GM21526 (cell line): Measurements from ENCODE around the gene SLC6A15.

ENCODE experiments used
- ATAC-seq: cut with Tn5 transposase; IDR thresholded peaks from one replicate; pipeline ENCODE4 v1.9.1; 2021; ENCODE audit warnings: moderate library complexity; ENCODE audit not compliant: unreplicated experiment, low FRiP score

The SLC6A15 gene

DNA sequence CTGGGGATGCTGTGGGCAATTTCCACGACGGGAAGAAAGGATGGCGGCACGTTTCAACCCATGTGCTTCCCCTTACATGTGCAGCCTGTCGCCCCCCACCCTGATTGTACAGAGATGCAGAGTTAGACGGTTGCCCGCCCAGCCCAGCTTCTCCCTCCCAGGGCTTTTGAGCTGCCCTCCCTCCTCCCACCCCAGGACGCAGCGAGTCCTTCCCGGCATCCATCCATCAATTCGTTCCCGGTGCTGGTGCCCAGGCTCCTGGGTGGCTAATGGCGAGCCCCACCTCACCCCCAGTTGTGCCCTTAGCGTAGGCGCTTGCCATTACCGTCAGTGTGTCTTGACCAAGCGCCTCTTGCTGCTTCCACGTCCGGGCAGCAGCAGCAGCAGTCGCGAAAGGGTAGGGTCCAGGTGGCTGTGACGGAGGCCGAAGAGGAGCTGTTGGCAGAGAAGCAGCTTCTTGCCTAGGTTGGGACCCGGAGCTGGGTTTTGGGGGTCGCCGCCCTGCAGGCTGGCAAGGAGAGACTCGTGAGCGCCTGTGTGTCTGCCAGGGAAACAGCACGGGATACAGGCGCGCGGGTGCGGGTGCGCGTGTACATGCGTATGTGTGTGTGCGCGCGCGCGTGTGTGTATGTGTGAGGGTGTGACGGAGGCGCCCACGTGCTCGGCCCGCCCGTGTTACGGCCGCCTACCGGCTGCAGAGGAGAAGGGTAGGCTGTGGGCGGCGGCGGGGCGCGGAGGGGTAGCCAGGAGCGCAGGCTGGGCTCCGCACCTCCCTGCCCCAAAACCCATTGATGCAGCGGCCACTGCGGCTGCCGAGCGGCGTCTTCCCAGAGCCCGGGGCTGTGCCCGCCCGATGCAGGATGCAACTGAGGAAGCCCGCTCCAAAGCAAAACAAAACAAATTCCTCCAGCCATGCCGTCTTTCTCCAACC is at the start of gene SLC6A15:
TSS of gene SLC6A15 (minus strand) at position 602 of the 931 bp plus-strand sequence. CDS start 20,679 bp downstream, outside the sequence.
- no peak for ATAC-seq

- no peak for ATAC-seq
Observed at GRCh38 chr12:84960918-84961317, 48.3 kb upstream of the SLC6A15 start.

- ATAC-seq, result no peak
Observed at GRCh38 chr12:84955298-84955697, 42.7 kb upstream of the SLC6A15 start.

DNA sequence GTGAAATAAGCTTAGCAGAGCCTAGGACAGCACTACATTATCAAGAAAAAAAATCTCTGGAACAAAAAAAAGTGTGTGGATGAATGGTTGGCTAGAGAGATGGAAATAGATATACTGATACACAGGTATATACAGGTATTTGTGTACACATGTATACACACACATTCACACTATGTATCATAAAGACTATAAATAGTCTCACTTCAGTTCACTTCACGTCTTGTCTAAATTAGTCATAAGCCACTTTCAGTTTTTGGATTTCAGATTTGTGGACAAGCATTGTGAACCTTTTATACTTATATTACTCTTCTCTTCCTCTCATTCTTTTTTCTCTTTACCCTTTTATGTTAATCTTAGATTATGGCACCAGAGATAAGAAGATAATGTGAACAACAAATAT is 41.8 kb upstream of the SLC6A15 start:
- no peak for ATAC-seq

DNA sequence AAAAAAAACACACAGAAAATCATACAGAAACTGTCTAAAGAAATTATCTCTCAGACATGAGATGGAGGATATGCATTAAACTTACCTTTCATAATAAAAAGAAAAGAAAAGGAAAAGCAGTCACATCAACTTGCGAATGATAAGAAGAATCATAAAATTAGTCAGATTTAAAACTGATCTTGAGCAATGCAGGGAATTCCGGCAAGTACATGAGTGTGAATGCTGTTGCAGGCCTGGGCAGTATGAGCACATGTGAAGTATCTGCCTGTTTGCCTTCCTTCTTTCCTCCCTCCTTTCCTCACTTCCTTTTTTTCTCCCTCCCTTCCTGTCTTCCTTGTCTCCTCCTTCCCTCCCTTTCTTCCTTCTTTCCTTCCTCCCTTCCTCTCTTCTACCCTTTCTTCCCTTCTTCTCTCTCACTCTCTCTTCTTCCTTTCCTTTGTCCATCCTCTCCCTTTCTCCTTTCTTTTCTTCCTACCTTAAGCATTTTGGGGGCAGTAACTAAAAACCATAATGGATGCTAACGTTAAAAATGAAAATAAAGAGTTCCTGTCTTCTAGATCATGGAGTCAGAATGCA is 38.5 kb upstream of the SLC6A15 start:
- no peak for ATAC-seq

DNA sequence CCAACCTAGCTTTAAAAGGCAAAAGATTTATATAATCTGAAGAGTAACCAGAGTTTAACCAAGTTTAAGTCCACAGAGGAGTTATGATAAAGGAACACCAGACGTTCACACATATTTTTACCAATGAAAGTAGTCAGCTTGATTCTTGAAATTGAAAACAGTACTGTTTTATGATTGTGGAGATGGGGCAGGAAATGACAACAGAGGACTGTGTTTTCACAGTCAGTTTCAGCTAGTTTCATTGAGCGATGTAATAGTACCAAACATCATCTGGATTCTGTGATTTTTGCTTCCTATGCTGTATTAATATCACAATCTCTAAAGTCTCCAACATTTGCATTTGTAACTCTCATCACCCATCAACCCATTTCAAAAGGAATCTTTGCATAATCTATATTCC is 34.2 kb upstream of the SLC6A15 start:
- ATAC-seq, result no peak

DNA sequence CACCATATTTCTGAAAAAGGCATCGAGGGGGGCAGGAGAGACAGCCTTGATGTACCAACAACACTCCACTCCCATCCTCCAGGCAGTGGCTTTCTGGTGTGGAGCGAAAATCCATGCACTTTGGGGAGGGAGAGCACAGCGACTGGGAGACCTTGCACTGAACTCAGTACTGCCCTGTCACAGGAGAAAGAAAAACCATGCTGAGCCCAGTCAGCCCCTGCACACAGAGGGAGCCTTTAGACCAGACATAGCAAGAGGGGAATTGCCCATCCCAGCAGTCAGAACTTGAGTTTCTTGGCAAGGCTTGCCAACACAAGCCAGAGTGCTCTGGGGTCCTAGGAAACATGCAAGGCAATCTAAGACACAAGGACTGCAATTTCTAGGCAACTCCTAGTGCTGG is 24.8 kb upstream of the SLC6A15 start:
- no peak for ATAC-seq

GRCh38 chr12:84929501-84929900 is 16.9 kb upstream of the SLC6A15 start:
- no peak for ATAC-seq

DNA sequence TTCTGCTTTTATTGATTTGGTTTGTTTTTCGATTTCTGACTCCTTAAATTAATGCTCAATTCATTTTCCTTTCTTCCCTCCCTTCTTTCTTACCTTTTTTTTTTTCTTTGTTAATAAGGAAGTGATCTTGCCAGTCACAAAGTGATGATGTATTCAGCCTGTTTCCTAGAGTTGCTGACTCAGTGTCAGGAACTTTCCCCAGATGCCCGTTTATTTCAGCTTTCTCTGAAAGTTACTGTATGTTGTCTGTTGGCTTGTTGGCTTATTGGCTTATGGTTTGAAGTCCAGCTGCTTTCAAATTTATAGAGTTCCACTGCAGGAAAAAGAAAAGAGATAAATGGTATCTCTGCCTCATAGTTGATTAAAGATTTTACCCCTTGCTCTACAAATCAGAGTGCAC is 12.4 kb upstream of the SLC6A15 start:
- no peak for ATAC-seq

- ATAC-seq, result no peak
Observed at GRCh38 chr12:84922693-84923092, 10.1 kb upstream of the SLC6A15 start.

DNA sequence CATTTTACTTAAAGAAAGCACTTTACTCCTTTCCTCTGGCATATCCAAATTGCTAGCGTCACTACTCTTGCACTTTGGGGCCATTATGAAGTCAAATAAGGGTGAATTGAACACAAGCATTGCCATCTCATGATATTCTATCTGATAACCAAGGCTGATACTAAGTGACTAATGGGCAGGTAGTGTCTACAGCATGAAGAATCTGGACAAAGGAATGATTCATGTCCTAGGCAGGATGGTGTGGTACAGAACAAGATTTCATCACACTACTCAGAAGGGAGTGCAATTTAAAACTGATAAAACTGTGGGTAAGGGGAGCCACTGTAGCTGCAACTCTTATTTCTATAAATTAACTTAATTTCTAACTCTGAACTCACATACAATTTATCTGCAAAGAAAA is 7.7 kb upstream of the SLC6A15 start:
- no peak for ATAC-seq

GRCh38 chr12:84919271-84919670 is 6.7 kb upstream of the SLC6A15 start:
- ATAC-seq, result no peak

- no peak for ATAC-seq
Observed at GRCh38 chr12:84913129-84913515, 523 bp upstream of the SLC6A15 start.

- no peak for ATAC-seq
Observed at GRCh38 chr12:84911271-84912197, 1.1 kb downstream of the SLC6A15 start.

DNA sequence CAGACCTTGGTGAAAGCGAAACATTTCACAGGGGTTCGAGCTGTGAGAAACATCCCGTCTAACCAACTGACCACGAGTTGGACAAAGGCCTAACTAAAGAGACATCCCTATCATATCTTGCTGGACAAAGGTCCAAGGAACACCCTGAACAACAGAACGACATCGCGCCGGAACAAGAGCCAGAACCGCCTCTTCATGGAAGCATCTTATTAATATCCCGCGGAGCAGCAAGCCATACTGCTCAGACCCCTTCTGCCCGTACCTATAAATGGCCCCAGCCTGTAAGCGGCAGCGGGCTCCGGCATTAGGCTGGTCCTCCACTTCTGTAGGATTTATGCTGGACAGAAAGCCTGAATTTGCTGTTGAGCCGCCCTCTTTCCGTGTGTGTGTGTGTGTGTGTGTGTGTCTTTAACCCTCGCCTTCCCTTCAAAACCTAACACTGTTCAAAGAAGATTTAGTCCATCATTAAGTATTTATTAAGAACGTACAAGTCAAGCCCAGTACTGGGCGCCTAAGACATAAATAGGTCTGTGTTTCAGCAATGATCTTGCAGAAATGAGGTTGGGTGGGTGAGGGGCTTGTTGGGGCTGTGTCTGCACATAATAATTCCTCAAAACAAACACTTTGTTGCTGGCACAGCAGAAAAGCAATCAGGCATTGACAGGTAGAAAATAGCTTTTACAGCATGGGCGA is 1.9 kb downstream of the SLC6A15 start:
- no peak for ATAC-seq

GRCh38 chr12:84904051-84904450 is 8.5 kb downstream of the SLC6A15 start:
- no peak for ATAC-seq

GRCh38 chr12:84891106-84891838 is 21.3 kb downstream of the SLC6A15 start:
- no peak for ATAC-seq

DNA sequence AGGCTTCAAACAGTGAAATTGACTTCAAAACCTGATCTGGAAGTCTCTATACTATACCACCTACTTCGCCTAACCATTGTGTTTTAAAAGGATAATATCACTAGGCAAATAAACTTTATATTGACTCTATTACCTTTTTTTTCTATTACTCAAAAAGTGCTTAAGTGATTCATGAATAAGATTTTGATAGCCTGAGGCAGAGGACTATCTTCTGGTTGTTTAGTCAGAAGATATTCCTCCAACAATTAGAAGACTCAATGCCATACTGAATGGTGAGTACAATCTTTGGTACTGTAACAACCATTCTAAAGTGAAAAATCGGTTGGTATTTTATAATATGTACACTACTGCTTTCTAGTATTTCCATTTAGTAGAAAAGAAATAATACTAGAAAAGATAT is 22.8 kb downstream of the SLC6A15 start:
- ATAC-seq, result no peak

- ATAC-seq, result no peak
Observed at GRCh38 chr12:84888861-84889260, 23.7 kb downstream of the SLC6A15 start.

GRCh38 chr12:84877340-84877739 is 35.3 kb downstream of the SLC6A15 start:
- ATAC-seq, result no peak
